Measurements from ENCODE around the gene EXOC4. TPM values are rescaled to one million over a fixed set of nuclear protein-coding genes. Genes with fewer than 3 reads are reported as not detected.

Gene EXOC4
- total and polyA plus RNA-seq, 2 donors from 2014 or later, result 22.8 to 78.7 TPM

- H3K27ac ChIP-seq (ENCODE audit: low read depth in 2 of 2, low read length in 2 of 2), result peak overlapping the region; percentile 48 to 51
- intact Hi-C loops (cut with DNase I), result no loop called here
- peak in 2 of 5 donors; percentile 56 for DNase-seq
These were observed 619 bp downstream of the EXOC4 start for GRCh38 chr7:133253519-133253875.

GRCh38 chr7:133255486-133255885, 2.6 kb downstream of the EXOC4 start:
- FAIRE-seq, result no peak
- Histone ChIP-seq H3K4me1 (ENCODE audit: control insufficient read depth in 2 of 3, insufficient read depth in 2 of 3, low read depth in 1 of 3, low read length in 3 of 3) (no peaks in the 10 kb centered on the region), H3K36me3 (ENCODE audit: control insufficient read depth in 2 of 3, insufficient read depth in 3 of 3, low read length in 3 of 3) (no peaks in the 10 kb centered on the region), H3K9ac (ENCODE audit: low read length in 3 of 3) (no peak overlapping the region), H3K27me3 (ENCODE audit: control insufficient read depth, insufficient read depth, low read length) (no peaks in the 10 kb centered on the region), H3K4me3 (ENCODE audit: low read length in 3 of 3) (no peak overlapping the region), H3K27ac (ENCODE audit: low read depth in 2 of 2, low read length in 2 of 2) (no peak overlapping the region), H3K9me3 (ENCODE audit: control insufficient read depth in 2 of 3, insufficient read depth in 1 of 3, low read length in 3 of 3) (no peaks in the 10 kb centered on the region)
- TF ChIP-seq CTCF (IDR thresholded peaks at IDR 0.05; ENCODE audit: borderline replicate concordance, extremely low read depth, insufficient read depth), result no peak
- intact Hi-C loops (cut with DNase I), result no loop called here
- DNase-seq, result no peak

More at GRCh38 chr7:133253519-133253875, 619 bp downstream of the EXOC4 start:
- Histone ChIP-seq H3K36me3 (ENCODE audit: control insufficient read depth in 2 of 3, insufficient read depth in 3 of 3, low read length in 3 of 3) (no peaks in the 10 kb centered on the region), H3K9me3 (ENCODE audit: control insufficient read depth in 2 of 3, insufficient read depth in 1 of 3, low read length in 3 of 3) (no peaks in the 10 kb centered on the region), H3K27me3 (ENCODE audit: control insufficient read depth, insufficient read depth, low read length) (no peaks in the 10 kb centered on the region), H3K4me3 (ENCODE audit: low read length in 3 of 3) (peak overlapping the region; percentile 73 to 97 (median 93)), H3K9ac (ENCODE audit: low read length in 3 of 3) (peak overlapping the region; percentile 83 to 87 (median 87)), H3K4me1 (ENCODE audit: control insufficient read depth in 2 of 3, insufficient read depth in 2 of 3, low read depth in 1 of 3, low read length in 3 of 3) (no peaks in the 10 kb centered on the region)
- TF ChIP-seq CTCF (IDR thresholded peaks at IDR 0.05; ENCODE audit: borderline replicate concordance, extremely low read depth, insufficient read depth), result no peak
- no peak for FAIRE-seq

- Histone ChIP-seq H3K27ac (ENCODE audit: low read depth in 2 of 2, low read length in 2 of 2) (no peak overlapping the region), H3K9ac (ENCODE audit: low read length in 3 of 3) (no peak overlapping the region), H3K4me1 (ENCODE audit: control insufficient read depth in 2 of 3, insufficient read depth in 2 of 3, low read depth in 1 of 3, low read length in 3 of 3) (no peaks in the 10 kb centered on the region), H3K9me3 (ENCODE audit: control insufficient read depth in 2 of 3, insufficient read depth in 1 of 3, low read length in 3 of 3) (no peaks in the 10 kb centered on the region), H3K36me3 (ENCODE audit: control insufficient read depth in 2 of 3, insufficient read depth in 3 of 3, low read length in 3 of 3) (no peaks in the 10 kb centered on the region), H3K27me3 (ENCODE audit: control insufficient read depth, insufficient read depth, low read length) (no peaks in the 10 kb centered on the region), H3K4me3 (ENCODE audit: low read length in 3 of 3) (no peak overlapping the region)
- FAIRE-seq (no peak), DNase-seq (no peak)
- TF ChIP-seq CTCF (IDR thresholded peaks at IDR 0.05; ENCODE audit: borderline replicate concordance, extremely low read depth, insufficient read depth), result no peak
- intact Hi-C loops (cut with DNase I), result no loop called here
These were observed 5.3 kb downstream of the EXOC4 start for GRCh38 chr7:133258174-133258573.

- no peak for TF ChIP-seq CTCF (IDR thresholded peaks at IDR 0.05; ENCODE audit: borderline replicate concordance, extremely low read depth, insufficient read depth)
- Histone ChIP-seq H3K27me3 (ENCODE audit: control insufficient read depth, insufficient read depth, low read length) (no peaks in the 10 kb centered on the region), H3K4me3 (ENCODE audit: low read length in 3 of 3) (no peak overlapping the region), H3K9me3 (ENCODE audit: control insufficient read depth in 2 of 3, insufficient read depth in 1 of 3, low read length in 3 of 3) (no peaks in the 10 kb centered on the region), H3K36me3 (ENCODE audit: control insufficient read depth in 2 of 3, insufficient read depth in 3 of 3, low read length in 3 of 3) (no peaks in the 10 kb centered on the region), H3K4me1 (ENCODE audit: control insufficient read depth in 2 of 3, insufficient read depth in 2 of 3, low read depth in 1 of 3, low read length in 3 of 3) (no peaks in the 10 kb centered on the region), H3K27ac (ENCODE audit: low read depth in 2 of 2, low read length in 2 of 2) (no peak overlapping the region), H3K9ac (ENCODE audit: low read length in 3 of 3) (no peak overlapping the region)
- FAIRE-seq (no peak), DNase-seq (no peak)
- intact Hi-C loops (cut with DNase I), result no loop called here
These were observed 12.9 kb downstream of the EXOC4 start for GRCh38 chr7:133265821-133266220.

Measured in kidney (tissue), 14 donors.